Measurements from ENCODE around the gene FAP. TPM values are rescaled to one million over a fixed set of nuclear protein-coding genes. Genes with fewer than 3 reads are reported as not detected.

FAP gene
- total RNA-seq, 1 experiment from 2014 or later, result not detected

DNA sequence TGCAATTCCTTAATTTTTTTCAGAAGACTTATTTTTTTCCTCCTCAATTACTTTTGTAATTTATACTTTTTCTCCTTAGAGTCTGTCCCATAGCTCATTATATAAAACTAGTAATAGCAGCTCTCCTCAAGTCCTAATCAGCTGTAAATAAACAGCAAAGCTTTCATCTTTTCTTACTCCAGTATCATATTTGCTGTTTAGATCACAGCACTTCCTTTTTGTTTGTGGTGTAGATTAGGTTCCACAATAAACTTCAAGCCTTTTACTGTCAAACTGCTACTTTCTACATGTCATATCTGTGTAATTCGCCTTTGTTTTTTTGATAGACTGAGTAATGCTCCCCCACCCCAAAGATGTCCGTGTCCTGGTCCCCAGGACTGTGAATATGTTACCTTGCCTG is 116.7 kb downstream of the FAP start:
- Histone ChIP-seq H3K27me3 (ENCODE audit: low read length) (no peaks in the 10 kb centered on the region), H3K4me2 (ENCODE audit: low read depth, low read length, poor library complexity, severe bottlenecking) (no peak overlapping the region)
- DNase-seq, result no peak

DNA sequence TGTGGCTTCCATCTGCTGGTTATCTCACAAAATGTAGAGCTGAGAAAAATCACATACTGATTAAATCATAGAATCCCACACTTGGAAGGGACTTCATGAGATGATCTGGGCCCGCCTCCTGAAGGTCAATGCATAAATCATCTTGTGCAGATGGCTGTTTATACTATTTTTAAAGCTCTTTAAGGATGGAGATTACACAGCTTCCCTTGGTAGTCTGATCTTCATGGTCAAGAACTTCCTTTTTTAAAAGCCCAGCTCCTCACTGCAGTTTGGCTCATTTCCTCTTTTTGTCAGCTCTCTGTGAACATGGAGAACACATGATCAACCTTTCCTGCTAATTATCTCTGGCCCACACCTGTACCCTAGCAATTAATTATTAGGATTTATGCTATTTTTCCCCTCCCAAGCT is 117.1 kb downstream of the FAP start:
- Histone ChIP-seq H2AFZ (ENCODE audit: low read length) (no peak overlapping the region), H3K9ac (ENCODE audit: low read length) (no peak overlapping the region), H3K79me2 (ENCODE audit: low read length) (no peaks in the 10 kb centered on the region), H3K4me3 (ENCODE audit: low read length) (no peak overlapping the region), H3K4me1 (ENCODE audit: low read length) (peaks cover 12% of the 10 kb centered on the region), H3K9me2 (replicated peaks; ENCODE audit: insufficient read depth, low read length) (no peaks in the 10 kb centered on the region), H3K27ac (ENCODE audit: low read length) (no peak overlapping the region), H3K4me2 (ENCODE audit: low read depth, low read length, poor library complexity, severe bottlenecking) (no peak overlapping the region), H3K27me3 (ENCODE audit: low read length) (no peaks in the 10 kb centered on the region), H3K9me3 (ENCODE audit: low read length) (no peaks in the 10 kb centered on the region), H3K36me3 (ENCODE audit: insufficient read depth, low read length) (no peaks in the 10 kb centered on the region), H4K20me1 (ENCODE audit: insufficient read depth, low read depth, low read length) (no peaks in the 10 kb centered on the region)
- DNase-seq, result peak; percentile 75

More for the DNA sequence above, 116.7 kb downstream of the FAP start:
- no peaks in the 10 kb centered on the region for H4K20me1 ChIP-seq (ENCODE audit: insufficient read depth, low read depth, low read length)
- no peaks in the 10 kb centered on the region for H3K79me2 ChIP-seq (ENCODE audit: low read length)
- no peaks in the 10 kb centered on the region for H3K9me2 ChIP-seq (replicated peaks; ENCODE audit: insufficient read depth, low read length)
- no peak overlapping the region for H3K4me3 ChIP-seq (ENCODE audit: low read length)
- no peak overlapping the region for H3K9ac ChIP-seq (ENCODE audit: low read length)
- H3K36me3 ChIP-seq (ENCODE audit: insufficient read depth, low read length), result no peaks in the 10 kb centered on the region
- no peaks in the 10 kb centered on the region for H3K9me3 ChIP-seq (ENCODE audit: low read length)
- no peak overlapping the region for H3K27ac ChIP-seq (ENCODE audit: low read length)
- H3K4me1 ChIP-seq (ENCODE audit: low read length), result peaks cover 12% of the 10 kb centered on the region
- H2AFZ ChIP-seq (ENCODE audit: low read length), result no peak overlapping the region

DNA sequence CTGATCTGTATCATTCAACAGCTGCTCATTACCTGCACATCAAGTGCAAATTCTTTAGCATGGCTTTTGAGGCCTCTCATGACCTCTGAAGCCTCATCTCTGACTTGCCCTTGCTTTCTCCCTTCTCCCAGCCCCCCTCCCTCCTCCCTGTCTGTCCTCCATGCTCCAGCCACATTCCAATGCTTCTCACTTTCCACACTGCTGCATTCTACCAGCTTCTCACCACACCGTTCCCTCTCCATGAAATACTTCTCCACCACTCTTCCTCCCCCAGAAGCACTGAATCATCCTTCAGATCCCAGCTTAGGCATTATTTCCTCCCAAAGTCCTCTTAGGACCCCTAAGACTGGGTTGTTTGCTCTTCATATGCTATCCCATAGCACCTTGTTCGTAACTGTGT is 118.1 kb downstream of the FAP start:
- DNase-seq, result no peak
- Histone ChIP-seq H3K9me2 (replicated peaks; ENCODE audit: insufficient read depth, low read length) (no peaks in the 10 kb centered on the region), H3K79me2 (ENCODE audit: low read length) (no peaks in the 10 kb centered on the region), H3K27me3 (ENCODE audit: low read length) (no peaks in the 10 kb centered on the region), H2AFZ (ENCODE audit: low read length) (no peak overlapping the region), H4K20me1 (ENCODE audit: insufficient read depth, low read depth, low read length) (no peaks in the 10 kb centered on the region), H3K4me1 (ENCODE audit: low read length) (peaks cover 12% of the 10 kb centered on the region), H3K9me3 (ENCODE audit: low read length) (no peaks in the 10 kb centered on the region), H3K36me3 (ENCODE audit: insufficient read depth, low read length) (no peaks in the 10 kb centered on the region), H3K4me3 (ENCODE audit: low read length) (no peak overlapping the region), H3K27ac (ENCODE audit: low read length) (no peak overlapping the region), H3K9ac (ENCODE audit: low read length) (no peak overlapping the region), H3K4me2 (ENCODE audit: low read depth, low read length, poor library complexity, severe bottlenecking) (no peak overlapping the region)

DNA sequence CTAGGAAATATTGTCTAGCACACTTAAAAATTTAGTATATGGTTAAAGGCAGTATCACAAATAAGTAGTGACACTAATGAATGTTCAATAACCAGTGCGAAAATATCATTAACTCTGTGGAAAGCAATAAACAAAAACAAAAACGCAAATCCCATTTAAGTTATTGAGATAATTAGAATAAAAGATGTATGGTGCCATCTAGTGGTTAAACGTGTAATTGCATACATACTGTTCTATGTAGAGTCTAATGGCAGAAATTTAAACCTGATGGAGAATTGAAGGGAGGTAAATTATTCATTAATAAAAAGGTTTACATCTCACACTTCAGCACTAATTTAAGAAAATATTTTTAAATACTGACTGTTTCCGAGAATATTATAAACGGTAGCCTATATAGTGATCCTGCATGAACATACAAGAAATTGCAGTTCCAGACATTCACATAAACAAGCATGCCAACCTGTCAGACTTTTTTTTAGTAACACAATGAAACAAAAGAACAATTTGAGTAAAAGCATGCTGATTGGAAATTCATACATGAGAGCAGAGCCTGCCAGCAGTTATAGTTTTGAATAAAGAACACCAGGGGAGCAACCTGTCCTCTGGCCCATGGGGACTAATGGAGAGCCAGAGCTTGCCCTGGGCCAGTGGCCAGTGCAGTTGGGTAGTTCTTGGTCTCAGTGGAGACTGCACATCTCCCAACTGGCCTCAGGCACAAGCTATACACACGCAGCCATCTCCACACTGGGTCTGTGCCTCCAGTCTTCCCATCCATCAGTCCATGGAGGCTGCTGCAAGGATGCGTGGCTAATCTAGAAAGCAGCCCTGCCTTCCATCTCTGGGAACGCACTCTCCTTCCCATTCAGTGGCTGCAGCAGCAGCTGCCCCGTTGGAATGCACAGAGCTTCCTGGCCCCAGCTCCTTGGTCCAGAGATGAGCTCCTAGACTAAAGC is 119.2 kb downstream of the FAP start:
- H2AFZ ChIP-seq (ENCODE audit: low read length), result no peak overlapping the region
- peaks cover 12% of the 10 kb centered on the region for H3K4me1 ChIP-seq (ENCODE audit: low read length)
- no peak overlapping the region for H3K9ac ChIP-seq (ENCODE audit: low read length)
- no peak overlapping the region for H3K27ac ChIP-seq (ENCODE audit: low read length)
- no peaks in the 10 kb centered on the region for H4K20me1 ChIP-seq (ENCODE audit: insufficient read depth, low read depth, low read length)
- H3K27me3 ChIP-seq (ENCODE audit: low read length), result no peaks in the 10 kb centered on the region
- no peak overlapping the region for H3K4me3 ChIP-seq (ENCODE audit: low read length)
- H3K9me2 ChIP-seq (replicated peaks; ENCODE audit: insufficient read depth, low read length), result no peaks in the 10 kb centered on the region
- DNase-seq, result peak; percentile 87
- H3K36me3 ChIP-seq (ENCODE audit: insufficient read depth, low read length), result no peaks in the 10 kb centered on the region
- no peaks in the 10 kb centered on the region for H3K9me3 ChIP-seq (ENCODE audit: low read length)
- H3K4me2 ChIP-seq (ENCODE audit: low read depth, low read length, poor library complexity, severe bottlenecking), result no peak overlapping the region
- no peaks in the 10 kb centered on the region for H3K79me2 ChIP-seq (ENCODE audit: low read length)

Other genes starting within 250 kb of the FAP start
- gene DPP4, start 169.2 kb downstream of the FAP start, total RNA-seq (2014; rRNA removed; shearing (Covaris generic); ENCODE audit: low replicate concordance), result not detected in 2 replicates
- gene GCG, start 91.2 kb downstream of the FAP start, total RNA-seq (2014; rRNA removed; shearing (Covaris generic); ENCODE audit: low replicate concordance), result not detected in 2 replicates
- 0.26 and 0.69 TPM in 2 replicates for gene IFIH1, start 75.2 kb upstream of the FAP start, total RNA-seq (2014; rRNA removed; shearing (Covaris generic); ENCODE audit: low replicate concordance)
- gene GCA, start 100.7 kb upstream of the FAP start, total RNA-seq (2014; rRNA removed; shearing (Covaris generic); ENCODE audit: low replicate concordance), result 0.11 TPM in 1 of 2 replicates, not detected in the other

All from Karpas-422 (cell line).